SU-DHL-6 (cell line): ENCODE data around the gene SNIP1.

ENCODE experiments used
- EZH2phosphoT487 ChIP-seq: fragments of 200-600 bp; sonication (generic), shearing (Covaris generic); conservative IDR thresholded peaks from 2 replicates; pipeline ENCODE4 v1.6.1; 2018; ENCODE audit warnings: mild to moderate bottlenecking, antibody characterized with exemption, low read length, moderate library complexity, mixed read lengths
- TF ChIP-seq, protein P1 (sequence below): fragments of 200-600 bp; sonication (generic); IDR thresholded peaks from one replicate; pipeline ENCODE4 v1.5.1; 2017; ENCODE audit warnings: antibody characterized with exemption, mild to moderate bottlenecking, low read length, moderate library complexity; ENCODE audit not compliant: insufficient read depth, poor library complexity, severe bottlenecking

- TF ChIP-seq, protein P1, sequence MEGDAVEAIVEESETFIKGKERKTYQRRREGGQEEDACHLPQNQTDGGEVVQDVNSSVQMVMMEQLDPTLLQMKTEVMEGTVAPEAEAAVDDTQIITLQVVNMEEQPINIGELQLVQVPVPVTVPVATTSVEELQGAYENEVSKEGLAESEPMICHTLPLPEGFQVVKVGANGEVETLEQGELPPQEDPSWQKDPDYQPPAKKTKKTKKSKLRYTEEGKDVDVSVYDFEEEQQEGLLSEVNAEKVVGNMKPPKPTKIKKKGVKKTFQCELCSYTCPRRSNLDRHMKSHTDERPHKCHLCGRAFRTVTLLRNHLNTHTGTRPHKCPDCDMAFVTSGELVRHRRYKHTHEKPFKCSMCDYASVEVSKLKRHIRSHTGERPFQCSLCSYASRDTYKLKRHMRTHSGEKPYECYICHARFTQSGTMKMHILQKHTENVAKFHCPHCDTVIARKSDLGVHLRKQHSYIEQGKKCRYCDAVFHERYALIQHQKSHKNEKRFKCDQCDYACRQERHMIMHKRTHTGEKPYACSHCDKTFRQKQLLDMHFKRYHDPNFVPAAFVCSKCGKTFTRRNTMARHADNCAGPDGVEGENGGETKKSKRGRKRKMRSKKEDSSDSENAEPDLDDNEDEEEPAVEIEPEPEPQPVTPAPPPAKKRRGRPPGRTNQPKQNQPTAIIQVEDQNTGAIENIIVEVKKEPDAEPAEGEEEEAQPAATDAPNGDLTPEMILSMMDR, result no peak
- no peak for TF ChIP-seq EZH2phosphoT487
Observed at GRCh38 chr1:37497832-37498231, 56.3 kb downstream of the SNIP1 start.
